Panc1 (cell line): Measurements from ENCODE around the gene LAMA5. TPM values are rescaled to one million over a fixed set of nuclear protein-coding genes. Genes with fewer than 3 reads are reported as not detected.

ENCODE experiments used
- ATAC-seq: fragments of 200-7000 bp; cut with Tn5 transposase; 2 replicates; pipeline ENCODE4 v1.9.1; 2020; ENCODE audit warnings: mild to moderate bottlenecking, moderate library complexity
- BruUV-seq: library from RNA; stranded (reverse); fragments of 400-500 nt; replicated peaks from 2 replicates; lab custom pipeline; 2021; lab: Mats Ljungman, UMichigan
- CTCF ChIA-PET: fragments of 300-600 bp; sonication (Branson Sonifier 250); formaldehyde crosslinking; loops from one replicate; lab custom pipeline; 2022; ENCODE audit warnings: antibody characterized with exemption; lab: Charles Lee
- POLR2A ChIA-PET: fragments of 300-600 bp; sonication (Branson Sonifier 250); formaldehyde crosslinking; loops from one replicate; lab custom pipeline; 2022; ENCODE audit warnings: antibody characterized with exemption; lab: Charles Lee
- DNase-seq: peaks from one replicate; pipeline ENCODE4 v3.0.0-alpha.2; 2010; ENCODE audit warnings: low read depth, low spot score
- H3K27ac ChIP-seq: 2 replicates; pipeline ENCODE4 v1.5.1; 2011; ENCODE audit warnings: mild to moderate bottlenecking, low read length, inconsistent platforms
- H3K27me3 ChIP-seq: fragments of 200-500 bp; sonication (Bioruptor generic); 2 replicates; pipeline ENCODE4 v1.6.0; 2014; ENCODE audit warnings: low read length, inconsistent platforms; ENCODE audit not compliant: control insufficient read depth, insufficient read depth
- H3K36me3 ChIP-seq: fragments of 200-500 bp; sonication (Bioruptor generic); 2 replicates; pipeline ENCODE4 v1.5.1; 2014; ENCODE audit warnings: inconsistent platforms, mild to moderate bottlenecking, low read length, moderate library complexity; ENCODE audit not compliant: control insufficient read depth, insufficient read depth
- H3K4me1 ChIP-seq: 2 replicates; pipeline ENCODE4 v1.5.1; 2011; ENCODE audit warnings: inconsistent platforms, mild to moderate bottlenecking, low read length, moderate library complexity; ENCODE audit not compliant: control insufficient read depth, insufficient read depth
- H3K4me3 ChIP-seq, 2 experiments: 2 replicates each; pipeline ENCODE4 v1.5.1; 2011 to 2012; ENCODE audit warnings: low read depth in 2 of 2, low read length in 2 of 2, mild to moderate bottlenecking in 2 of 2, inconsistent platforms in 1 of 2, moderate library complexity in 1 of 2
- H3K9me3 ChIP-seq: fragments of 200-500 bp; sonication (Bioruptor generic); 2 replicates; pipeline ENCODE4 v1.5.1; 2014; ENCODE audit warnings: low read depth, mild to moderate bottlenecking, inconsistent platforms, low read length, moderate library complexity; ENCODE audit not compliant: control insufficient read depth, insufficient read depth
- POLR2AphosphoS5 ChIP-seq: IDR thresholded peaks from 2 replicates; pipeline ENCODE4 v1.6.1; 2012; ENCODE audit warnings: mild to moderate bottlenecking, low read depth, low read length, moderate library complexity
- SIN3A ChIP-seq: IDR thresholded peaks from 2 replicates; pipeline ENCODE4 v1.6.1; 2012; ENCODE audit warnings: low read depth, mild to moderate bottlenecking, low read length, moderate library complexity, borderline replicate concordance; ENCODE audit not compliant: insufficient read depth
- TCF7L2 ChIP-seq: IDR thresholded peaks from 2 replicates; pipeline ENCODE4 v1.6.1; 2011; ENCODE audit warnings: mild to moderate bottlenecking, low read depth, low read length, inconsistent platforms
- in situ Hi-C: cut with HindIII; loops from 2 replicates; pipeline ENCODE4 v1.10.0; 2016; ENCODE audit warnings: low sequenced_read_pairs, low pct_unique_long_range_greater_than_20kb
- intact Hi-C: fragments of 100-400 bp; cut with micrococcal nuclease; formaldehyde crosslinking; loops from one replicate; pipeline ENCODE4 v1.10.0; 2022; ENCODE audit not compliant: unreplicated experiment
- total RNA-seq: library from RNA; stranded (reverse); gene quantifications from one replicate; pipeline ENCODE4 v1.2.1, GENCODE V29; 2021; ENCODE audit not compliant: unreplicated experiment
- TF ChIP-seq, protein P1 (sequence below): fragments of 450-650 bp; IDR thresholded peaks from 2 replicates; pipeline ENCODE4 v1.5.1; 2017; ENCODE audit warnings: mild to moderate bottlenecking
- TF ChIP-seq, protein P2 (sequence below), 2 experiments: IDR thresholded peaks; 2 replicates each; pipeline ENCODE4 v1.6.1; 2011 to 2012; ENCODE audit warnings: low read depth in 2 of 2, control low read depth in 1 of 2, low read length in 1 of 2, mild to moderate bottlenecking in 1 of 2, moderate library complexity in 1 of 2; ENCODE audit not compliant: insufficient read depth in 1 of 2

The LAMA5 gene
- total RNA-seq, 1 experiment from 2014 or later, result 497 TPM

DNA sequence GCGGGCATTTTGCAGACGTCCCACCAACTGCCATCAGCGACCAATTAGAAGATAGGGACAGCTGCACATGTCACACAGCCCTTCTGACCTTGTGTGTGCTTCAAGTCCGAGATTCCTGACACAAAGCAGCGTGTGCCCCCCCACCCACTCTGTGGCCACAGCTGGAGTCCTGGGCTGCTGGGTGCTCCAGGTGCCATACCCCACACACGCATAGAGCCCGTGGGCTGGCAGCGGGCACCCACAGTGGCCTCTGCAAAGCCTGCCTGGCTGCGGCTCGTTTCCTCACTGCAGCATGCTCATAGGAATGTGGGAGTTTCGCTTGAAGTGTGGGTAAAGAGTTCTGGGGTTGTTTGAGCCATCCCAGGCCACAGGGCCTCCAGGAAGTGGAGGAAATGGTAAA is 66.8 kb downstream of the LAMA5 start:
- TF ChIP-seq SIN3A (no peak), POLR2AphosphoS5 (no peak), TCF7L2 (no peak)
- TF ChIP-seq, protein P1, sequence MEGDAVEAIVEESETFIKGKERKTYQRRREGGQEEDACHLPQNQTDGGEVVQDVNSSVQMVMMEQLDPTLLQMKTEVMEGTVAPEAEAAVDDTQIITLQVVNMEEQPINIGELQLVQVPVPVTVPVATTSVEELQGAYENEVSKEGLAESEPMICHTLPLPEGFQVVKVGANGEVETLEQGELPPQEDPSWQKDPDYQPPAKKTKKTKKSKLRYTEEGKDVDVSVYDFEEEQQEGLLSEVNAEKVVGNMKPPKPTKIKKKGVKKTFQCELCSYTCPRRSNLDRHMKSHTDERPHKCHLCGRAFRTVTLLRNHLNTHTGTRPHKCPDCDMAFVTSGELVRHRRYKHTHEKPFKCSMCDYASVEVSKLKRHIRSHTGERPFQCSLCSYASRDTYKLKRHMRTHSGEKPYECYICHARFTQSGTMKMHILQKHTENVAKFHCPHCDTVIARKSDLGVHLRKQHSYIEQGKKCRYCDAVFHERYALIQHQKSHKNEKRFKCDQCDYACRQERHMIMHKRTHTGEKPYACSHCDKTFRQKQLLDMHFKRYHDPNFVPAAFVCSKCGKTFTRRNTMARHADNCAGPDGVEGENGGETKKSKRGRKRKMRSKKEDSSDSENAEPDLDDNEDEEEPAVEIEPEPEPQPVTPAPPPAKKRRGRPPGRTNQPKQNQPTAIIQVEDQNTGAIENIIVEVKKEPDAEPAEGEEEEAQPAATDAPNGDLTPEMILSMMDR, result no peak
- TF ChIP-seq, protein P2, sequence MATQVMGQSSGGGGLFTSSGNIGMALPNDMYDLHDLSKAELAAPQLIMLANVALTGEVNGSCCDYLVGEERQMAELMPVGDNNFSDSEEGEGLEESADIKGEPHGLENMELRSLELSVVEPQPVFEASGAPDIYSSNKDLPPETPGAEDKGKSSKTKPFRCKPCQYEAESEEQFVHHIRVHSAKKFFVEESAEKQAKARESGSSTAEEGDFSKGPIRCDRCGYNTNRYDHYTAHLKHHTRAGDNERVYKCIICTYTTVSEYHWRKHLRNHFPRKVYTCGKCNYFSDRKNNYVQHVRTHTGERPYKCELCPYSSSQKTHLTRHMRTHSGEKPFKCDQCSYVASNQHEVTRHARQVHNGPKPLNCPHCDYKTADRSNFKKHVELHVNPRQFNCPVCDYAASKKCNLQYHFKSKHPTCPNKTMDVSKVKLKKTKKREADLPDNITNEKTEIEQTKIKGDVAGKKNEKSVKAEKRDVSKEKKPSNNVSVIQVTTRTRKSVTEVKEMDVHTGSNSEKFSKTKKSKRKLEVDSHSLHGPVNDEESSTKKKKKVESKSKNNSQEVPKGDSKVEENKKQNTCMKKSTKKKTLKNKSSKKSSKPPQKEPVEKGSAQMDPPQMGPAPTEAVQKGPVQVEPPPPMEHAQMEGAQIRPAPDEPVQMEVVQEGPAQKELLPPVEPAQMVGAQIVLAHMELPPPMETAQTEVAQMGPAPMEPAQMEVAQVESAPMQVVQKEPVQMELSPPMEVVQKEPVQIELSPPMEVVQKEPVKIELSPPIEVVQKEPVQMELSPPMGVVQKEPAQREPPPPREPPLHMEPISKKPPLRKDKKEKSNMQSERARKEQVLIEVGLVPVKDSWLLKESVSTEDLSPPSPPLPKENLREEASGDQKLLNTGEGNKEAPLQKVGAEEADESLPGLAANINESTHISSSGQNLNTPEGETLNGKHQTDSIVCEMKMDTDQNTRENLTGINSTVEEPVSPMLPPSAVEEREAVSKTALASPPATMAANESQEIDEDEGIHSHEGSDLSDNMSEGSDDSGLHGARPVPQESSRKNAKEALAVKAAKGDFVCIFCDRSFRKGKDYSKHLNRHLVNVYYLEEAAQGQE (IDR thresholded peaks at IDR 0.05; ENCODE audit: insufficient read depth in 1 of 2, low read depth in 2 of 2, low read length in 1 of 2), result no peak
- DNase-seq (no peak), ATAC-seq (no peak)
- H3K4me1 ChIP-seq, result peaks cover 6% of the 10 kb centered on the region
- intact Hi-C loops (loop anchor here (5.0 kb wide), 1 partner anchor 82 kb away; no protein-coding TSS in a partner anchor), in situ Hi-C loops (no loop called here)
- no peaks in the 10 kb centered on the region for H3K27me3 ChIP-seq
- POLR2A ChIA-PET, result interaction anchor here (0.6 kb wide), 1 partner anchor 100 kb away, joined by 9 read pairs; no protein-coding TSS in a partner anchor
- CTCF ChIA-PET, result no interaction called here
- H3K36me3 ChIP-seq, result peaks cover 2% of the 10 kb centered on the region; the same call in 1 of the 2 replicates
- H3K27ac ChIP-seq, result no peak overlapping the region
- BruUV-seq, result no TSS peak
- no peaks in the 10 kb centered on the region for H3K9me3 ChIP-seq
- H3K4me3 ChIP-seq, result no peak overlapping the region

DNA sequence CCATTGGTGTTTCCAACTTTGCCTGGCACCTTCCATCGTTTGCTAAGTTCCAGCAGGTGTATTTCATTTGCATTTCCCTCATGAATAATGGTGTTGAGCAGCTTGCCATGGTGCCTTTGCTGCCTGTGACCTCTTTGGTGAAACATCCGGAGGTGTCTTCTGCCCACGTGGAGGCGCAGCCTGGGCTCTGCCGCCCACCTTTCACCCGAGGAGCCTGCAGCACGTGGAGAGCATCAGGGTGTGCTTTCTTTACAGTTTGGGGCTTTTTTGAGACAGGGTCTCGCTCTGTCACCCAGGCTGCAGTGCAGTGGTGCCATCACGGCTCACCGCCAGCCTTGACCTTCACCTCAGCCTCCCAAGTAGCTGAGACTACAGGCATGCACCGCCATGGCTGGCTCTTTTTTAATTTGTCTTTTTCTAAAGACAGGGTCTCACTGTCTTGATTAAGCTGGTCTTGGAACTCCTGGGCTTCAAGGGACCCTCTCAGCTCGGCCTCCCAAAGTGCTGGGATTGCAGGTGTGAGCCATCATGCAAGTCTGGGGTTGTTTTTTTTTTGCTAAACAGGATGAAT is 67.4 kb downstream of the LAMA5 start:
- POLR2A ChIA-PET, result interaction anchor here (0.6 kb wide), 2 partner anchors 72 to 100 kb away, joined by 9 to 12 read pairs; no protein-coding TSS in a partner anchor
- DNase-seq (no peak), ATAC-seq (no peak)
- no TSS peak for BruUV-seq
- CTCF ChIA-PET, result interaction anchor here (0.7 kb wide), 1 partner anchor 109 kb away, joined by 3 read pairs; no protein-coding TSS in a partner anchor
- no peaks in the 10 kb centered on the region; the same call in 1 of the 2 replicates for H3K4me1 ChIP-seq
- TF ChIP-seq, protein P2 (IDR thresholded peaks at IDR 0.05; ENCODE audit: insufficient read depth in 1 of 2, low read depth in 2 of 2, low read length in 1 of 2), result no peak
- TF ChIP-seq SIN3A (no peak), TCF7L2 (no peak), POLR2AphosphoS5 (no peak)
- TF ChIP-seq, protein P1, result no peak
- in situ Hi-C loops (no loop called here), intact Hi-C loops (loop anchor here (5.0 kb wide), 1 partner anchor 83 kb away; no protein-coding TSS in a partner anchor)
- peaks cover 2% of the 10 kb centered on the region; the same call in 1 of the 2 replicates for H3K36me3 ChIP-seq
- H3K9me3 ChIP-seq, result no peaks in the 10 kb centered on the region
- H3K27me3 ChIP-seq, result no peaks in the 10 kb centered on the region
- H3K27ac ChIP-seq, result no peak overlapping the region
- H3K4me3 ChIP-seq, result no peak overlapping the region
